ENCODE data around the gene B4GALT2. TPM values are rescaled to one million over a fixed set of nuclear protein-coding genes. Genes with fewer than 3 reads are reported as not detected.

Gene B4GALT2
- total RNA-seq, 1 experiment from 2014 or later, result 207 TPM

DNA sequence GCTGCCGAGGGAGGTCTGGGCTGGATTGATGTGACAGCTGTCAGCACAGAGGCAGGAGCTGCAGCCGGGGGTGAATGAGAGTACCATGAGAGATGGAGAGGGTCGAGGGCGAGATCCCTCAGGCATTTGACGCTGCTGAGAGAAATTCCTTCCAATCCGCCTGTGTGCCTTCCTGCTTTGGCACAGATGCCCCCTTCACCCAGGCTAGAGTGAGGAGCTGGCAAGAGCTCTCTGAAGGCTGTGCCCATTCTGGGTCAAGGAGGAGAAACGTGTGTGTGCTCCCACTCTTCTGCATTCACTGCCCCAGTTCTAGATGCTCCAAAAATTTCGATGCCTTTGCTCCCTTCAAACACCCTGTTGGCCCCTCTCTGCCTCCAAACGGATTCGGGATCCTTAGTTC, 40.6 kb upstream of the B4GALT2 start:
- H3K27me3 ChIP-seq (ENCODE audit: control insufficient read depth, insufficient read depth, low read length), result peaks cover 9% of the 10 kb centered on the region; the same call in 1 of the 2 replicates
- DNase-seq, result no peak
- no peak overlapping the region for H3K4me3 ChIP-seq (ENCODE audit: insufficient read depth, low read depth, low read length)
- H3K36me3 ChIP-seq (replicated peaks; ENCODE audit: control insufficient read depth, insufficient read depth, low read length), result peaks cover 1% of the 10 kb centered on the region

DNA sequence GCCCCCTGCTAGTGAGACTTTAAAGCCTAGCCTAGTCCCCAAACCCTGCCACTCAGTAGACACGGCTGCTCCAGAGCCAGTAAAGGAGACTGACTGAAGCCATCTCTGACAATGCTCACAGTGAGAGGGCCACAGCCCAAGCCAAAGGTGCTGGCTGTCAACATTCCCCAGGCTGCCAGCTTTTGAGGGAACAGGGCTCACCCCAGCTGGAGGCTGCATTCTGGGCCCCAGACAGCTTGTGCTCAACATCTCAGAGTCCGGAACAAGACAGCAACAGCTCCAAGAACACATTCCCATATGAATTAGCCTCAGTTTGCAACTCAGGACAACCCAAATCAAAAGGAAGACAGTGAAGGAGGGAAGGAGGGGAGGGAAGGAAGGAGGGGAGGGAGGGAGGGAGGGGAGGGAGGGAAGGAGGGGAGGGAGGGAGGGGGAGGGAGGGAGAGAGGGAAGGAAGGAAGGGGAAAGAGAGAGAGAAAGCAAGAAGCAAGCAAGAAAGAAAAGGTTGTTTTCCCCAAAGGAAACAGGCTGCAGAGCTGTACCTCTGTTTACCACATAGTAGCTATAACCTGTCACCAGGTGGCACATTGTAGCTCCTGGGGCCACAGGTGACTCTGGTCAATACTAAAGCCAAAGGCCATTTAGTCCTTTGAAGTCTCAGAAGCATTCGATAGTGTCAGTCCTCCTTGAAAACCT, 40.0 kb upstream of the B4GALT2 start:
- no peak for DNase-seq
- H3K36me3 ChIP-seq (replicated peaks; ENCODE audit: control insufficient read depth, insufficient read depth, low read length), result peaks cover 1% of the 10 kb centered on the region

DNA sequence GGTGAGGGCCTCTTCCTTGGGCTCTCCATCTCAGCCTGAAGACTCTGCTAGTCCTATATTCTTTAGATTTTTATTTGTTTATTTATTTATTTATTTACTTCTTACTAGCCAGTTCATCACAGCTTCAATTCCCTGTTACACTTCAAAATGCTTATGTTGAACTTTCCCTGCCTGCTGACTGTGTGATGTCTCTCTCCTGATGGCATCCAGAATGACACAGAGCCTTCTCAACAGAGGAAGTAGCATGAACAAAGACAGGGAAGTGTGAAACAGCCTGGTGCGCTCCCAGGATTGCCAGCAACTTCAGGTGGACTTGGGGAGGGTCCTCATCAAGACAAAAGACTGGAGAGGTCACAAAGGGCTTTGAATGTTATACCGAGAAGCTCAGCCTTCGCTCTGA, 36.6 kb upstream of the B4GALT2 start:
- Histone ChIP-seq H3K36me3 (replicated peaks; ENCODE audit: control insufficient read depth, insufficient read depth, low read length) (peaks cover under 1% of the 10 kb centered on the region; the same call in 1 of the 2 replicates), H3K4me3 (ENCODE audit: insufficient read depth, low read depth, low read length) (no peak overlapping the region), H3K27me3 (ENCODE audit: control insufficient read depth, insufficient read depth, low read length) (no peaks in the 10 kb centered on the region; the same call in 1 of the 2 replicates)
- DNase-seq, result no peak

More for the DNA sequence above, 40.0 kb upstream of the B4GALT2 start:
- Histone ChIP-seq H3K4me3 (ENCODE audit: insufficient read depth, low read depth, low read length) (no peak overlapping the region), H3K27me3 (ENCODE audit: control insufficient read depth, insufficient read depth, low read length) (peaks cover 9% of the 10 kb centered on the region; the same call in 1 of the 2 replicates)

DNA sequence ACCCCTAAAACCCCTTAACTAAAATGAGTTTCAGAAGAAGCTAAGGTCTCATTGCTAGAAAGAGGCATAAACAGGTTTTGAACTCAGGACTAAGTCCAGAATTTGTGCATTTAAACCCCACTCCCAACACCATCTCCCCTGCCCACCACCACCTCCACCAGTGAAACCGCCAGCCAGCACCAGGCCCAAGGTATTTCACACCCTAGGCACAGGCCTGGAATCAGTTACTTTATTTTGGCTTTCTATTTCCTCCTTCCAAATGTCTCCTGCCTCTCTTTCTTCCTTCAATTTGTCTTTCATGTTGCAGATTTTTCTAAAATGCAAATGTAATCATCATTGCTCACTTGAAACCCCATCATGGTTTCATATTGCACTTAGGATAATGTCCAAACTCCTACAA, 34.1 kb upstream of the B4GALT2 start:
- Histone ChIP-seq H3K36me3 (replicated peaks; ENCODE audit: control insufficient read depth, insufficient read depth, low read length) (no peaks in the 10 kb centered on the region), H3K27me3 (ENCODE audit: control insufficient read depth, insufficient read depth, low read length) (no peaks in the 10 kb centered on the region), H3K4me3 (ENCODE audit: insufficient read depth, low read depth, low read length) (no peak overlapping the region)
- no peak for DNase-seq

DNA sequence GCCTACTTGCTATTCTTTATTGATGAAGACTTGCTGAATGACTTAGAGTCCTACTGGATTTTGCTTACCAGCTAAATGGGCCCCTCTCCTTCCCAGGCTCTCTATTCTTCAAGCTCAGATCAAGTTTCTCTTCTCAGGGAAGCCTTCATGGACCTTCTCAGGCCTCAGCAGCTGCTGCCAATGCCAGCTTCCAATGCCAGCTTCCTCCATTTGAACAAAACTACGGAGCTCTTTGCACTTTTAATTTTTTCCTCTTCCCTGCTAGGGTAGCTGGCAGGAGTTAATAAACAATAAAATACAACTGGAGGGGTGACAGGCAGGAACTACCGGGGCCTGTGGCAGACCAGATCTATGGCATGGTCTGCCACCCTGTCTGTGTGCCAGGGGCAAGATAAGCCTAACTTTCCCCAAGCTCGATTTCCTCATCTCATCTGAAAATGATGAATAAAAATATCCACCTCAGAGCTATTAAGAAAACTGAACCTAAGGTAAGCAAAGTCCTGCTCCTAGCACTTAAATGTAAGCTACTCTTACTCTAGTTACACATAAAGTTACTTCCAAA, 33.3 kb upstream of the B4GALT2 start:
- H3K36me3 ChIP-seq (replicated peaks; ENCODE audit: control insufficient read depth, insufficient read depth, low read length), result no peaks in the 10 kb centered on the region
- peak overlapping the region; percentile 84 for H3K4me3 ChIP-seq (ENCODE audit: insufficient read depth, low read depth, low read length)
- no peak for DNase-seq
- H3K27me3 ChIP-seq (ENCODE audit: control insufficient read depth, insufficient read depth, low read length), result no peaks in the 10 kb centered on the region

DNA sequence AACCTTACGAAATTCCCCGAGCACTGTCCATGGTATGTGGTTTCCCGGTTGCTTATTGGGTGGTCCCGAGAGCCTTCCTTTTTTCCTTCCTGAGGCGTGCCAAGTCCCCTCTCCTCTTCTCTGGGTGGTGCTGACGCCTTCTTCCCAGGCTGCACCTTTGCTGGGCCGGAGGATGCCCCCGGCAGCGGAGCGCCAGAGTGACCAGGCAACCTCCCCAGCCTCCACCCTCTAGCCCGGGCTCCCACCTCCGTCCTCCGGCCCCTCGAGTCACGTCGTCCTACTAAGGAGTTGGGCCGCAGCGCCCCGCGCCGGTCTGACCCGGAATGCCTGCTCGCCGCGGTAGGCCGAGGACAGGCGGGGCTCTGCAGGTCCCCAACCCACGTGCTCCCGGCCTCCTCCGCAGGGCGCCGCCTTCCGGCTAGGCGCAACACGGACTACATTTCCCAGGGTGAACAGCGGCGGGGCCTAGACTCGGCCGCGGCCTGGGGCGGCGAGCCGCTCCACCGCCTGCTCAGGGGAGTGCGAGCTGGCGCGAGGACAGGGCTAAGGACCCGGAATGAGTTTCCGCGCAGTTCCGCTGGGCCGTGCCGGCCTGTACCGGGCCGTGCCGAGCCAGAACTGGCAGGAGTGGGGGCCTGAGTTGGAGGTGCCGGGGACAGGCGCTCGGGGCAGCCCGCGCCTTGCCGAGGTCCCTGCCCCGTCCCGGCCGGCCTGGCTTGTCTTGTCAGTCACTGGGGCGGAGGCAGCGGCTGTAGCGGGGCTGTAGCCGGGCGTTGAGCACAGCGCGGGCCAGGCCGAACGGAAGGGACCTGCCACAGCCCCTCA, 32.6 kb upstream of the B4GALT2 start, which contains the start of gene IPO13:
TSS of gene IPO13 (plus strand) at position 715 of the 825 bp plus-strand sequence. CDS start 651 bp downstream, outside the sequence.
- peak; percentile 99 for DNase-seq
- no peaks in the 10 kb centered on the region for H3K36me3 ChIP-seq (replicated peaks; ENCODE audit: control insufficient read depth, insufficient read depth, low read length)
- H3K4me3 ChIP-seq (ENCODE audit: insufficient read depth, low read depth, low read length), result peak within 1 kb of the TSS; percentile 84
- no peaks in the 10 kb centered on the region for H3K27me3 ChIP-seq (ENCODE audit: control insufficient read depth, insufficient read depth, low read length)

DNA sequence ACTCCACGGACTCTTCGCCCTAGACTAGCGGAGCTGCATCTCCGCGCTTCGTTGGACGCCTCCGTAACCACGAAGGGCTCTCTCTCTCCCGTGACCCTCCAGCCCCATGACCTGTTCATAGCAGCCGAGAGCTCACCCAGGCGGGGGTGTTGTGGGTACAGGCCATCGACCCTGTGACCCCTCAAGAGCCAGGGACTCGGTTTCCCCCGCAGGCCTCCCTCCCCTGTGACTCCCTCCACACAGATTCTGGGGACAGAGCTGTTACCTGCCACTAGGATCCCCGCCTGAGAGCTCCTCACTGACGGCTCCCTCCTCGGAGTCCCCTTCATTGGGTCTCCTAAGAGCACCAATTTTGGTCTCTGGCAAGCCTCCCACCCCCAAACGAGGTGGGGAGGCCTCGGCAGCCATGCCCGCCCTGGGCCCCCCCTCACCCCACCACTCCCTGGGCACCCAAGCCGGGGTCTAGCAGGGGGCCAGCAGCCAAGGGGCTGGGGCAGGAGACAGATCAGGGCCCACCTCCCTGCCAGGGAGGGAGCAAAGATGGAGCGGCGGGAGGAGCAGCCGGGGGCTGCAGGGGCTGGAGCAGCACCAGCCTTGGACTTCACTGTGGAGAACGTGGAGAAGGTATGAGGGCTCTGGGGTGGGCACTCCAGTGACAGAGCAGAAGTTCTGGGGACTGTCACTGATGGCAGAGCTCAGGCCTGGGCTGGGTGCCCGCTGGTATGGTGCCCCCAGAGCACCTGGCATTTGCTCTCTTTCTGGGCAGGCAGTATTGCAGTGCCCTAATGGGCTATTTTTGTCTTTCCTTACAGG, 31.7 kb upstream of the B4GALT2 start:
- Histone ChIP-seq H3K27me3 (ENCODE audit: control insufficient read depth, insufficient read depth, low read length) (no peaks in the 10 kb centered on the region), H3K36me3 (replicated peaks; ENCODE audit: control insufficient read depth, insufficient read depth, low read length) (no peaks in the 10 kb centered on the region), H3K4me3 (ENCODE audit: insufficient read depth, low read depth, low read length) (peak overlapping the region; percentile 84)
- peak; percentile 78 for DNase-seq

DNA sequence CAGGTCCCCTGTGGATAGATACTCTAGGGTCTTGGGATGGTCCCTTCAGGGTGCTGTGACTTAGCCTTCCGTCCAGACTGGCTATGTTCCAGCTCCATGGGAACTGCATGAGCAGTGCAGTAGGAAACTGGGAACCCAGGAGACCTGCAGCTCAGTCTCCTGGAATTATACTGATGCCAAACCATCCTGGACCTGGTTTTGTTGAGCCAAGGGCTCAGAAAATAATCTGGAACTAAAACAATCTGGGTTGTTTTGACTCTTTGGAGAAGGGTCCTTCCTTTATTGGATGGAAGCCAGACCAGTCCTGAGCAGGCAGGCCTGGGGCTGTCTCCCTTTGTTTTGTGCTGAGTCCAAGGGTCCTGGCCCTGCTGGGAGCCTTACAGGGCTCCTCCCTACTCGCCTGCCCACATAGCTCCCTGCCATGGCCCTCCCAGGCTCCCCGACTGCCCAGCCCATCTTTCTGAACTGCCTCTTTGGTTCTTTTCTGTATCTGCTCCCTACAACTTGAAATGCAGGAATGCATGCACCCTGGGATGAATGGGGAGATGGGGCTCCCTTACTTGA, 31.1 kb upstream of the B4GALT2 start:
- no peaks in the 10 kb centered on the region for H3K27me3 ChIP-seq (ENCODE audit: control insufficient read depth, insufficient read depth, low read length)
- DNase-seq, result no peak
- no peak overlapping the region for H3K4me3 ChIP-seq (ENCODE audit: insufficient read depth, low read depth, low read length)
- H3K36me3 ChIP-seq (replicated peaks; ENCODE audit: control insufficient read depth, insufficient read depth, low read length), result no peaks in the 10 kb centered on the region

DNA sequence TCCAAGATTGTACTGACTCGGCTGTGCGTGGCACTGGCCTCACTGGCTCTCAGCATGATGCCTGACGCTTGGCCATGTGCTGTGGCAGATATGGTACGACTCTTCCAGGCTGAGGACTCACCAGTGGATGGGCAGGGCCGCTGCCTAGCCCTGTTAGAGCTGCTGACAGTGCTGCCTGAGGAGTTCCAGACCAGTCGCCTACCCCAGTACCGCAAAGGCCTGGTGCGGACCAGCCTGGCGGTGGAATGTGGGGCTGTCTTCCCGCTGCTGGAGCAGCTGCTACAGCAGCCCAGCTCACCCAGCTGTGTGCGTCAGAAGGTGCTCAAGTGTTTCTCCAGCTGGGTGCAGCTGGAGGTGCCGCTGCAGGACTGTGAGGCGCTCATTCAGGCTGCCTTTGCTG, 29.3 kb upstream of the B4GALT2 start:
- Histone ChIP-seq H3K36me3 (replicated peaks; ENCODE audit: control insufficient read depth, insufficient read depth, low read length) (no peaks in the 10 kb centered on the region), H3K4me3 (ENCODE audit: insufficient read depth, low read depth, low read length) (no peak overlapping the region), H3K27me3 (ENCODE audit: control insufficient read depth, insufficient read depth, low read length) (no peaks in the 10 kb centered on the region)
- DNase-seq, result no peak

DNA sequence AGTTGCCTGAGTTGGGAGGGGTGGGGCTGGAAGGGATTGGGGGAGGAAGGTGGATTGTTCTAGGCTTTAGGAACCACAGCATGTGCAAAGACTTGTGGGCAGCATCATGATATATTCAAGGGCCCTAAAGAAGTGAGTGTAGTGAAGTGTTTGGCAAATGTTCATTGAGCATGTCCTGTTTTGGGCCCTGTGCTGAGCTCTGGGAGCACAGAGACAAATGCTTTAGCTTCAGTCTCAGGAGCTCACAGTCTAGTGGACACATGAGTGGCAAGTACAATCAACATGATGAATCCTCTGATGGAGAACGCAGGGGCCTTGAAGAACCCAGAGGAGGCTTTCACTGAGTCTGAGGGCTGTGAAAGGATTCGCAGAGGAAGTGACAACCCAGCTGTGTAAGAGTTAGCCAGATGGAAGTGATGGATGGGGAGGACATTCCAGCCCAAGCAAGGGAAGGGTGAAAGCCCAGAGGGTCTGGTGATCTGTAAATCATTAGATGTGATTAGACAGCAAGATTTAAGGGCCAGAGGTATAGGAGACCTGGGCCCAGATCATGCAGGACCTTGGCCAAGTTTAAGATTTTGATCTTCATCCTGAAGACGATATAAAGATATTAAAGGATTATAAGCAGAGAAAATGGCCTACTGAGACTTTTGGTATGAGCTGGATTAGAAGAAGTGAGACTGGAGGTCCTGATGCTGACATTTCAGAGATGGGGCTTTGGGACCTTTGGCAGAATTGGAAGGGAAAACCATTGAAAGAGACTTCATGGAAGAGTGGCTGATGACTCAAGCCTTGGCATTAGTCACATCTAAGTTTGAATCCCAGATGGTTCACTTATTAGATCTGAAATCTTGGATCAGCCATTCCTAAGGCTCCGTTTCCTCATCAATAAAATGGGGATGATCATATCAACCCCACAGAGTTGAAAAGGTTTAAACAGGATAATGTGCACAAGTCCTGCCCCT, 27.7 kb upstream of the B4GALT2 start:
- Histone ChIP-seq H3K4me3 (ENCODE audit: insufficient read depth, low read depth, low read length) (no peak overlapping the region), H3K36me3 (replicated peaks; ENCODE audit: control insufficient read depth, insufficient read depth, low read length) (no peaks in the 10 kb centered on the region), H3K27me3 (ENCODE audit: control insufficient read depth, insufficient read depth, low read length) (no peaks in the 10 kb centered on the region)
- DNase-seq, result no peak

DNA sequence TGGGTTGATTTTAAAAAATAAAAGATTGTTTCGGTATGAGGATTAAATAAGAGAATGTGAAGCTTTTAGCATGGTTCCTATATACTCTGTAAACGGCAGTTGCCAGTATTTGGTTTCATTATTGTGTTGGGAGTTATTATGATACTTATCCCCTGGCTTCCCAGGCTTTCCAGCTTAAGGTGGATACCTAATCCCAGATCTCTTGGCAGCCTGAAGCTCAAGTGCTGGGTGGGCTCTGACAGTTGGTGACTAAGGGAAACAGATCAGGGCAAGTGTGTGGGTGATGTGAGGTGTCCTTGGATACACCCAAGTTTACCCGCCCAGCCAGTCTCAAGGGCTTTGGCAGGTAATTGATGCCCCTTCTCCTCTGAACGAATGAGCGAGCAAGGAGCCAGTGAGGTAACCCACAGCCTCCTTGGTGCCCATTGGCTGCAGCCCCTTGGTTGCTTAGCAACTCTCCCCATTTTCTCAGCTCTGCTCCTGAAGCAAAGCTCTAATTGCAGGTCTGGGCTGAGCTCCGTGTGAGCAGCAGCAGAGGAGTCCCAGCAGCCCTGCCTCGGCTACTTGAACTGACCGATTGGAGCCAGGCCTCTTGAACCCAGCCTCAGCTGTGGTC, 26.2 kb upstream of the B4GALT2 start:
- H3K4me3 ChIP-seq (ENCODE audit: insufficient read depth, low read depth, low read length), result no peak overlapping the region
- H3K36me3 ChIP-seq (replicated peaks; ENCODE audit: control insufficient read depth, insufficient read depth, low read length), result peaks cover 3% of the 10 kb centered on the region
- DNase-seq, result peak; percentile 92
- no peaks in the 10 kb centered on the region for H3K27me3 ChIP-seq (ENCODE audit: control insufficient read depth, insufficient read depth, low read length)

DNA sequence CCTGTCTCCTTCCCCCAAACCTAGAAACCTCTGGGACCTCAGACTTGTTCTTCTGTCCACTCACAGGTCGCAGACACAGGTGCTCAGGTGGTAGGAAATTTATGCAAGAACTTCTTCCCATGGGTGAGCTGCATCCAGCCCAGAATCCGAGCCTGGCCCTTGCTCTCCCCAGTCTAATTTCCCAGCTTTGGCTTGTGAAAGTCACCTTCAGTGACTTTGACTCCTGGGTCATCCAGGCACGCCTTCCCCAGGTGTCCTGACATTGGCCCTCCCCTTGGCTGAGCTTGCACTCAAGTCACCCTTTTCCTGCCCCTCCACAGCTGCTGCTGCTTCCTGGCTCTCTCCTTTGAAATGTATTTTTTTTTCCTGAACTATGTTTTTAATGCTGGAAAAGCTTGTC, 25.6 kb upstream of the B4GALT2 start:
- Histone ChIP-seq H3K27me3 (ENCODE audit: control insufficient read depth, insufficient read depth, low read length) (no peaks in the 10 kb centered on the region), H3K4me3 (ENCODE audit: insufficient read depth, low read depth, low read length) (no peak overlapping the region), H3K36me3 (replicated peaks; ENCODE audit: control insufficient read depth, insufficient read depth, low read length) (peaks cover 6% of the 10 kb centered on the region)
- no peak for DNase-seq

DNA sequence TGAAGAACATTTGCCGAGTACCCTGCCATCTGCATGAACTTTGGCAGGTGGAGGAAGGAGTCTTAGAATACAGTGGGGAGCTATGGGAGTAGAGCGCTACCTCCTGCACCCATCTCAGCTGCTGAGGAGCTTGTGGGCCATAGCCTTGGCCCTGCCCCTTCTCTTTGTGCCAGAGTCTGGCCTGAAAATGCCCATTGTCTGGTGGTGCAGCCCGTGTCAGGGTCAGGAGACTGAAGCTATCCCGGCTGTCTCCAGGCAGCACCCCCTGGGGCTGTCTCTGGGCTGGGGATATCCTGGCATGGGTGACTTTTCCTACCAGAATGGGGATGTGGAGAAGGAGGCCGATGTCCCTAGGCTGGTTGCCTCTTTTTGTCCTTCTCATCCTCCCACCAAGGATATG, 25.0 kb upstream of the B4GALT2 start:
- Histone ChIP-seq H3K27me3 (ENCODE audit: control insufficient read depth, insufficient read depth, low read length) (no peaks in the 10 kb centered on the region), H3K4me3 (ENCODE audit: insufficient read depth, low read depth, low read length) (no peak overlapping the region), H3K36me3 (replicated peaks; ENCODE audit: control insufficient read depth, insufficient read depth, low read length) (peaks cover 7% of the 10 kb centered on the region)
- DNase-seq, result no peak
